Astrocyte (in vitro differentiated cells and primary cell): ENCODE data around the gene CD40.

Experiments used
- CTCF ChIP-seq: IDR thresholded peaks from 2 replicates; pipeline ENCODE4 v1.5.1; 2011; ENCODE audit warnings: low read depth, mild to moderate bottlenecking, inconsistent platforms, low read length, moderate library complexity; ENCODE audit not compliant: insufficient read depth
- EZH2 ChIP-seq: IDR thresholded peaks from 2 replicates; pipeline ENCODE4 v1.6.1; 2012; ENCODE audit warnings: mild to moderate bottlenecking, low read length, inconsistent platforms; ENCODE audit not compliant: insufficient read depth

GRCh38 chr20:46151936-46152335 lies 33.8 kb downstream of the CD40 start:
- no peak for TF ChIP-seq CTCF
- no peak for TF ChIP-seq EZH2
